Transverse colon (tissue), 4 donors: Measurements from ENCODE around the gene AHI1.

Source experiments
- POLR2A ChIP-seq: fragments of 450-650 bp; IDR thresholded peaks from one replicate; pipeline ENCODE4 v1.6.1; 2016; ENCODE audit warnings: antibody characterized with exemption, mild to moderate bottlenecking, moderate library complexity
- POLR2AphosphoS5 ChIP-seq, 3 donors: sonication (generic); formaldehyde crosslinking; IDR thresholded peaks; one replicate each; pipeline ENCODE4 v1.6.1; 2016; ENCODE audit warnings: antibody characterized with exemption in 3 of 3
- TF ChIP-seq, protein P1 (sequence below), 5 experiments: fragments of 200-600 bp in 3 of 5; fragments of 450-650 bp in 2 of 5; sonication (generic) in 3 of 5; IDR thresholded peaks; 1 replicate in 2 of 5; 2 replicates in 3 of 5; pipeline ENCODE4 v1.5.1; 2016 to 2017; ENCODE audit warnings: antibody characterized with exemption in 5 of 5, inconsistent platforms in 3 of 5, mild to moderate bottlenecking in 2 of 5, moderate library complexity in 1 of 5

GRCh38 chr6:135234492-135234780 is 263.1 kb downstream of the AHI1 start:
- TF ChIP-seq, protein P1, sequence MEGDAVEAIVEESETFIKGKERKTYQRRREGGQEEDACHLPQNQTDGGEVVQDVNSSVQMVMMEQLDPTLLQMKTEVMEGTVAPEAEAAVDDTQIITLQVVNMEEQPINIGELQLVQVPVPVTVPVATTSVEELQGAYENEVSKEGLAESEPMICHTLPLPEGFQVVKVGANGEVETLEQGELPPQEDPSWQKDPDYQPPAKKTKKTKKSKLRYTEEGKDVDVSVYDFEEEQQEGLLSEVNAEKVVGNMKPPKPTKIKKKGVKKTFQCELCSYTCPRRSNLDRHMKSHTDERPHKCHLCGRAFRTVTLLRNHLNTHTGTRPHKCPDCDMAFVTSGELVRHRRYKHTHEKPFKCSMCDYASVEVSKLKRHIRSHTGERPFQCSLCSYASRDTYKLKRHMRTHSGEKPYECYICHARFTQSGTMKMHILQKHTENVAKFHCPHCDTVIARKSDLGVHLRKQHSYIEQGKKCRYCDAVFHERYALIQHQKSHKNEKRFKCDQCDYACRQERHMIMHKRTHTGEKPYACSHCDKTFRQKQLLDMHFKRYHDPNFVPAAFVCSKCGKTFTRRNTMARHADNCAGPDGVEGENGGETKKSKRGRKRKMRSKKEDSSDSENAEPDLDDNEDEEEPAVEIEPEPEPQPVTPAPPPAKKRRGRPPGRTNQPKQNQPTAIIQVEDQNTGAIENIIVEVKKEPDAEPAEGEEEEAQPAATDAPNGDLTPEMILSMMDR (IDR thresholded peaks at IDR 0.05): no peak
- no peak for TF ChIP-seq POLR2AphosphoS5 (IDR thresholded peaks at IDR 0.05)
- TF ChIP-seq POLR2A: no peak
